IPS-18a (cell line): ENCODE measurements around the gene ABLIM3.
"Not testable (repeated sequence)": the region's sequence is repeated elsewhere in the genome, so short reads cannot be mapped to it uniquely, and the experiment has no call there.

Experiments
- H3K27ac ChIP-seq: one replicate; pipeline ENCODE4 v1.5.1; 2013; ENCODE audit warnings: low read length
- H3K27me3 ChIP-seq: one replicate; pipeline ENCODE4 v1.6.1; 2013; ENCODE audit warnings: mild to moderate bottlenecking, low read length; ENCODE audit not compliant: control insufficient read depth, insufficient read depth
- H3K36me3 ChIP-seq: one replicate; pipeline ENCODE4 v1.6.1; 2013; ENCODE audit warnings: low read depth, low read length; ENCODE audit not compliant: control insufficient read depth
- H3K4me1 ChIP-seq: one replicate; pipeline ENCODE4 v1.6.1; 2013; ENCODE audit warnings: low read depth, low read length; ENCODE audit not compliant: control insufficient read depth
- H3K4me3 ChIP-seq: one replicate; pipeline ENCODE4 v1.5.1; 2013; ENCODE audit warnings: low read length
- H3K9ac ChIP-seq: one replicate; pipeline ENCODE4 v1.6.1; 2013; ENCODE audit warnings: mild to moderate bottlenecking, low read length, moderate library complexity
- H3K9me3 ChIP-seq: one replicate; pipeline ENCODE4 v1.6.1; 2013; ENCODE audit warnings: low read depth, low read length; ENCODE audit not compliant: control insufficient read depth

ABLIM3 gene

GRCh38 chr5:149271195-149271715 lies 130.0 kb downstream of the ABLIM3 start:
- Histone ChIP-seq H3K4me1 (peaks cover 11% of the 10 kb centered on the region), H3K27ac (no peak overlapping the region), H3K27me3 (peaks cover 41% of the 10 kb centered on the region), H3K9me3 (no peaks in the 10 kb centered on the region), H3K36me3 (no peaks in the 10 kb centered on the region), H3K9ac (no peak overlapping the region), H3K4me3 (peak overlapping the region; percentile 80)

- peaks cover 41% of the 10 kb centered on the region for H3K27me3 ChIP-seq
- H3K27ac ChIP-seq, result no peak within 1 kb of the TSS
- no peaks in the 10 kb centered on the region for H3K9me3 ChIP-seq
- peaks cover 11% of the 10 kb centered on the region for H3K4me1 ChIP-seq
- H3K9ac ChIP-seq, result no peak within 1 kb of the TSS
- H3K4me3 ChIP-seq, result peak within 1 kb of the TSS; percentile 80
- H3K36me3 ChIP-seq, result no peaks in the 10 kb centered on the region
Measured at GRCh38 chr5:149271716-149272563, 130.6 kb downstream of the ABLIM3 start, which contains the start of gene AFAP1L1. AFAP1L1 (plus strand) TSS chr5:149271859; CDS start chr5:149271969, 110 bp downstream.

- not testable (repeated sequence) for H3K9me3 ChIP-seq, H3K27ac ChIP-seq, H3K36me3 ChIP-seq, H3K9ac ChIP-seq
- Histone ChIP-seq H3K4me3 (peak overlapping the region; percentile 80), H3K27me3 (peaks cover 41% of the 10 kb centered on the region), H3K4me1 (peaks cover 11% of the 10 kb centered on the region)
Measured at GRCh38 chr5:149272781-149273180, 131.5 kb downstream of the ABLIM3 start.

GRCh38 chr5:149273237-149273636 lies 131.9 kb downstream of the ABLIM3 start:
- Histone ChIP-seq H3K36me3 (no peaks in the 10 kb centered on the region), H3K4me1 (peaks cover 11% of the 10 kb centered on the region), H3K27me3 (peaks cover 41% of the 10 kb centered on the region), H3K27ac (no peak overlapping the region), H3K9ac (no peak overlapping the region), H3K4me3 (no peak overlapping the region), H3K9me3 (no peaks in the 10 kb centered on the region)

- Histone ChIP-seq H3K36me3 (no peaks in the 10 kb centered on the region), H3K4me3 (no peak overlapping the region), H3K27ac (no peak overlapping the region), H3K4me1 (peaks cover 11% of the 10 kb centered on the region), H3K9ac (no peak overlapping the region), H3K9me3 (no peaks in the 10 kb centered on the region), H3K27me3 (peaks cover 41% of the 10 kb centered on the region)
Measured at GRCh38 chr5:149273950-149274349, 132.7 kb downstream of the ABLIM3 start.

- H3K4me1 ChIP-seq, result peaks cover 11% of the 10 kb centered on the region
- H3K9me3 ChIP-seq, result no peaks in the 10 kb centered on the region
- no peak overlapping the region for H3K27ac ChIP-seq
- H3K4me3 ChIP-seq, result no peak overlapping the region
- no peak overlapping the region for H3K9ac ChIP-seq
- H3K27me3 ChIP-seq, result peaks cover 41% of the 10 kb centered on the region
- H3K36me3 ChIP-seq, result no peaks in the 10 kb centered on the region
Measured at GRCh38 chr5:149274939-149275338, 133.6 kb downstream of the ABLIM3 start.

GRCh38 chr5:149277801-149278200 lies 136.5 kb downstream of the ABLIM3 start:
- H3K27me3 ChIP-seq, result peaks cover 17% of the 10 kb centered on the region
- no peak overlapping the region for H3K27ac ChIP-seq
- H3K9me3 ChIP-seq, result no peaks in the 10 kb centered on the region
- H3K36me3 ChIP-seq, result no peaks in the 10 kb centered on the region
- no peak overlapping the region for H3K9ac ChIP-seq
- peaks cover 11% of the 10 kb centered on the region for H3K4me1 ChIP-seq
- no peak overlapping the region for H3K4me3 ChIP-seq

GRCh38 chr5:149278451-149279210 lies 137.3 kb downstream of the ABLIM3 start:
- H3K9ac ChIP-seq, result no peak overlapping the region
- no peaks in the 10 kb centered on the region for H3K9me3 ChIP-seq
- peaks cover 9% of the 10 kb centered on the region for H3K27me3 ChIP-seq
- no peak overlapping the region for H3K4me3 ChIP-seq
- H3K36me3 ChIP-seq, result no peaks in the 10 kb centered on the region
- peaks cover 2% of the 10 kb centered on the region for H3K4me1 ChIP-seq
- H3K27ac ChIP-seq, result no peak overlapping the region

- Histone ChIP-seq H3K4me1 (no peaks in the 10 kb centered on the region), H3K27ac (no peak overlapping the region), H3K4me3 (no peak overlapping the region), H3K9me3 (no peaks in the 10 kb centered on the region), H3K27me3 (no peaks in the 10 kb centered on the region), H3K36me3 (no peaks in the 10 kb centered on the region), H3K9ac (no peak overlapping the region)
Measured at GRCh38 chr5:149279661-149280060, 138.4 kb downstream of the ABLIM3 start.

- Histone ChIP-seq H3K36me3 (no peaks in the 10 kb centered on the region), H3K9me3 (no peaks in the 10 kb centered on the region), H3K9ac (no peak overlapping the region), H3K27me3 (no peaks in the 10 kb centered on the region), H3K4me3 (no peak overlapping the region), H3K27ac (no peak overlapping the region), H3K4me1 (no peaks in the 10 kb centered on the region)
Measured at GRCh38 chr5:149280124-149280523, 138.8 kb downstream of the ABLIM3 start.

GRCh38 chr5:149280802-149281201 lies 139.5 kb downstream of the ABLIM3 start:
- Histone ChIP-seq H3K4me3 (no peak overlapping the region), H3K36me3 (no peaks in the 10 kb centered on the region), H3K9ac (no peak overlapping the region), H3K4me1 (no peaks in the 10 kb centered on the region), H3K27ac (no peak overlapping the region), H3K27me3 (no peaks in the 10 kb centered on the region), H3K9me3 (no peaks in the 10 kb centered on the region)
